Measurements from ENCODE around the gene DNM3.

Gene DNM3

DNA sequence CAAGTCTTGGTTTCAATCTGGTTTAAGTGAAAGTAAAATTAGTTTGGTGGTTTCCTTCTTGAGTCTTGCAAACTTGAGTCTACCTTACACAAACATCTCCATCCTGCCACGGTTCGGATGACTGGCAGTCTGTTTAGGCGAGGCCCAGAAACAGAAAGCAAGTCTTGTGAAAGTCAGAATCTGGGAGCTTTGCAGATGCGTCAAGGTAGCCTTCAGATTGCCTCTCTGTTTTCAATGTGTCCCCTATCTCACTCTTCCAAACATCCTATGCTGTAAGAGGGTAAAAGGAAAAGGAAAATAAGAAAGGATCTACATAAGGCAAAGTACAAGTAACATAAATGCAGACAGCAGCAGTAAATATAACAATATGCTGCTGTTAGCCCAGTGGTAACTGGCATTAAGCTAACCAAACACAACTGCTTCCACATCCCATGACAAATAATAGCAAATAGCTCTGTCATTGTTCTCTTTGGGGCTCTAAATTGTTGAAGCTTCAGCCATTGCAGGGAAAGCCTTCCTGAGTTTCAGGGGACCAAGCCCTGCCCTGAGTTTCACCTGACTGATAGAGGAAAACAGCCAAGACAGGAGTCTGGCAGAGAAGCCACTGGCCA lies 552.9 kb downstream of the DNM3 start:
- peak; percentile 26 to 58 for DNase-seq (ENCODE audit: low read depth in 2 of 2)

DNA sequence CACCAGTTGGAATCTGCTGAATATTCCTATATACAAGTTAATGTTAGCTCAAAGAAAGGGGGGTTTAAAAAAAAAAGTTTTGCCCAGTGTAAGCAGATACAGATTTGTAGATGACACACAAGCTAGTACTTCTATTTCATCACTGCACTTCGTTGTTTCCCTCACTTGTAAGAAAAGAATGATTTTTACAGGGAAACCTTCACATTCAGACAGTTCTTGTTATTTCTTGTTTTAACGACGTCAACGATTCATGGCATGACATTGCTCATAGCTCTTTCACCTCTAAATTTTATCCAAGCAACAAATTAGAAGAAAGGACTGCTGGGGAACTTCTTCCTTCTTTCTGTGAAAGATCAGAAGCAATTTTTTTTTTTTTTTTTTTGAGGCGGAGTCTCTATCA lies 553.5 kb downstream of the DNM3 start:
- no peak for DNase-seq (ENCODE audit: low read depth in 2 of 2)

DNA sequence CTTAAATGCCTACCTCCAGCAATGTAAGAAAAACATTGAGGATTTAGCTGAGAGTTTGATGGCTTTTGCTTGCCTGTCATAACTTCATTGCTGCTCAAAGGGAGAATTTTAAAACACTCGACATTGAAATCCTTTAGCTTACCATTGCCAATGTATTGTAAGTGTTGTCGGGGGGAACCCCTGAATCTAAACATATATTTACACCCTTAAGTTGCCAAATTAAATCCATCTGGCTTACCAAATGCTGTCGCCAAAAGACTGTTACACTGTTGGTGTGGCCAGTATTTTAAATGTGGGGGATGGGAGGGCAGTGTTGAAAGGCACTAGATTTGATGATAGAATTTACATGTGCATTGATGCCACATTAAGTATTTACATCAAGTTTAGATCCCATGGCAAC lies 554.3 kb downstream of the DNM3 start:
- DNase-seq (ENCODE audit: low read depth in 2 of 2): no peak

- no peak for DNase-seq (ENCODE audit: low read depth in 2 of 2)
Observed at GRCh38 chr1:172397221-172397620, 555.9 kb downstream of the DNM3 start.

GRCh38 chr1:172397633-172398032 lies 556.3 kb downstream of the DNM3 start:
- DNase-seq (ENCODE audit: low read depth in 2 of 2): no peak

- DNase-seq (ENCODE audit: low read depth in 2 of 2): no peak
Observed at GRCh38 chr1:172398193-172398592, 556.9 kb downstream of the DNM3 start.

GRCh38 chr1:172398970-172399755 lies 557.9 kb downstream of the DNM3 start:
- DNase-seq (ENCODE audit: low read depth in 2 of 2): no peak

DNA sequence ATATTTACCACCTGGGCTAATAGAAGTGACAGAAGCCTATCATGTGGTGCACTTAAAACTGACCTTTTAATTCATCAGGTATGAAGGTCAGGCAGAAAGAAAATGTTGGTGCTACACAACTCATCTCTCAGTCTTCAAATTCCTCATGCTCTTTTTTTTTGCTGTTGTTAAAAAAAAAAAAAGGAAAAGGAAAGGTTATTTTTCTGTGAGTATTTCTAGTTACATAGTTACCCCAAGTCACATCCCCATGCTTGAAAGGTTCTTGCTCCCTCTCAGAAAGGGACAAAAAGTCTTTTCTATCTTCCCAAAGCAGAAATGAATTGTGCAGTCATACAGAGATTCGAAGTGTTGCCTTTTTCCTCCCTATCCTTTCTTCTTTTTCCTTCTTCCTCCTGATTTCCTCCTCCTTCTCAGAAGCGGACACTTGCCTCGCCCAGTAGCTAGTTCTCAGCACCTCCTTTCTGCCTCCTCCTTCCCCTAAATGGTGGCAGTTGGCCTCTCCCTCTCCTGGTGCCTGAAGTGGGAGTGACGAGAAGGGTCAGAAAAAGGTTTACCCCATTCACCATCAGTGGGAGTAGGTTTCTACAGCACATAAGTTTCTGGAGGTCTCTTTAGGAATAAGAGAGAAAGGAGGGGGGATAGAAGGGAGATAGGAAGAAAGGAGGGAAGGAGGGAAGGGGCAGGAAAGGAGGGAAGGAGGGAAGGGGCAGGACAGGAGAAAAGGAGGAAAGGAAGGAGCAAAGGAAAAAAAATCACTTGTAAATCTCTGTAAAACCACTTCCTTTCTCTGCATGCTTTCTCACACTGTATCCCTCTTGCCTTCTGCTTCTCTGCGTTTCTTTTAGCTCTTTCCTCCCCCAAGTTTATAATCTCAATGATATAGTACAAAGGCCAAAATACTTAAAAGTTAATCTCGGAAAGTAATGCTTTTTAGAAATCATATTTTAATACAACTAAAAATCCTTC lies 558.7 kb downstream of the DNM3 start:
- no peak for DNase-seq (ENCODE audit: low read depth in 2 of 2)

DNA sequence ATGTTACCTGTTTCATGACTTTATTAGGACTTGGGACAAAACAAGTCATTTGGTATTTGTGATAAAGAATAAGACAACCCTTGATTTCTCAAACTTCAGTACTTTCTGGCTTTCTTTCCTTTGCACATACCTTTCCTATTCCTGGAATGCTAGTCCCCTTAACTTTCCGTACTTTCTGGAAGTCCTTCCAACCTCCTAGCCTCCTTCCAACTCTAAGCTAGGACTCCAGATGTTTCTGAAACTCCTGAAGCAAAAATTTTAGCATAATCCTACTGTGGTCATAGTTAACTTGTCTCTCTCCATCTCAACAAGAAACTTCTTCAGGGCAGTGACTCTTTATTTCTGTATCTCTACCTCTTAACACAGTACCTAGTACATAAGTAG lies 559.4 kb downstream of the DNM3 start:
- DNase-seq (ENCODE audit: low read depth in 2 of 2): no peak

- no peak for DNase-seq (ENCODE audit: low read depth in 2 of 2)
Observed at GRCh38 chr1:172401477-172401876, 560.2 kb downstream of the DNM3 start.

- no peak for DNase-seq (ENCODE audit: low read depth in 2 of 2)
Observed at GRCh38 chr1:172401892-172402291, 560.6 kb downstream of the DNM3 start.

DNA sequence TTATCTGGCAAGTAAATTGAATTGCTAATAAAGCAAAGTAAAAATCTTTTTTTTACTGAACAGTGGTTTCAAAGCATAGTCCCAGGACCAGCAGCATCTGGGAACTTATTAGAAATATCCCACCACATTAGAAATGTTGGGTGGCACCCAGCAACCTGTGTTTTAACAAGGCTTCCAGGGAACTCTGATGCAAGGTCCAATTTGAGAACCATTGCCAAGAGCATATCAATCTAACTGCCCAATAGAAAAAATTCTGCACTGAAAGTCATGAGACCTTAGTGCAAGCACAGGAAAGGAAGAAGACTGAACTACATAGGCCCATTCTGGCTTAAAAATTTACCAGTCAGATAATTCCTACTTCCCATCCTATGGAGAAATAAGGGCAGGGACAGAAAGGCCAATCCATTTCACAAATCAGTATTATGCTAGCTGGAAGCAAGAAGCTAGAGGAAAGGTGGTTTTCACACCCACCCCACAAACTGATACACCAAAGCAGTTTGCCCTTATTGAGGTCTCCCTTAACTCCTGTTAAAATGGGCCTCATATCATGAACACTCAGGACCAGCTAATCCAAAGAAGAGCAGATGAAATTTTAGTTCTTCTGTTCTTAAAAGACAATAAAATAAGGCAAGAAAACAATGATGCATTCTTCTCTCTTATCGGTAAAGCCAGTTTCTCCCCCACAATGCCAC lies 561.7 kb downstream of the DNM3 start:
- DNase-seq (ENCODE audit: low read depth in 2 of 2): no peak

GRCh38 chr1:172404121-172404520 lies 562.8 kb downstream of the DNM3 start:
- DNase-seq (ENCODE audit: low read depth in 2 of 2): no peak

DNA sequence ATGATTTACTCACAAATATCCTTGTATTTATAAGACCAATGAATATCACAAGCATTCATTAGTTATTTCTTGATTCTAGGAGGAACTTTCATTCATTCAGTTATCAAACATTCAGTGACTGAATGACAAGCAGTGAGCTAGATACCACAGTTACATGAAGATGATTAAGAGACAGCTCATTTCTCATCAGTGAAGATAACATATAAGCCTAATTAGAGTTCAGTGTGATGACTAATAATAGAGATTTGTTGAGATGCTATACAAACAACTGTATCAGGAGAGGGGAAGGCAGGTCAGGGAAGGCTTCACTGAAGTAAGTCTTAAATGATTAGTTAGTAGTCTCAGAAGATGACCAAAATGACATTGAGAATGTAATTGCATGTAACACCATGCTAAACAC lies 564.6 kb downstream of the DNM3 start:
- DNase-seq (ENCODE audit: low read depth in 2 of 2): no peak

- DNase-seq (ENCODE audit: low read depth in 2 of 2): no peak
Observed at GRCh38 chr1:172406968-172407367, 565.7 kb downstream of the DNM3 start.

- no peak for DNase-seq (ENCODE audit: low read depth in 2 of 2)
Observed at GRCh38 chr1:172408958-172409357, 567.7 kb downstream of the DNM3 start.

- DNase-seq (ENCODE audit: low read depth in 2 of 2): no peak
Observed at GRCh38 chr1:172410027-172410426, 568.7 kb downstream of the DNM3 start.

DNA sequence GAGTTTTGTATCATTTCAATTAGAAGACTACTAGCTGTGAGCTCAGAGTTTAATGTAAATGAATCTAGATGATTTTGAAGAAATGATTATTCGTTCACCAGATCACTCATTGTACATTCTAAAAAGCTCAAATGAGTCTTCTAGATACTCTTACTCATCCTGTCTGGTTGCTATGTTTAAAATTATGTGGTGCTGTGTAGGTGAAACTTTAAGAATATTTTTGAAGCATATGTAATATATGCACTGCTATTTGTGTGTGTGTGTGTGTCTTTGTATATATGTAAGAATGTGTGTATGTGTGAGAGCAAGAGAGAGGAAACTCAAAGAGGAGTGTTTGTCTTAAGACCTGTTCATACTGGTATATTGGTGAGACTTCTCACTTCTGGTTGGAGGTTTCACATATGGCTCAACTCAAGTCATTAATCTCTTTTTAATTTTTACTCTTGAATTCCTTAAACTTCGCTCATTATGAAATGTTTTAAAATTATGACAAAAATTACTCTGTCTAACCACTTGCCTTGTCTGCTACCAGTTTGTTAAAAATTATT lies 570.6 kb downstream of the DNM3 start:
- DNase-seq (ENCODE audit: low read depth in 2 of 2): no peak

DNA sequence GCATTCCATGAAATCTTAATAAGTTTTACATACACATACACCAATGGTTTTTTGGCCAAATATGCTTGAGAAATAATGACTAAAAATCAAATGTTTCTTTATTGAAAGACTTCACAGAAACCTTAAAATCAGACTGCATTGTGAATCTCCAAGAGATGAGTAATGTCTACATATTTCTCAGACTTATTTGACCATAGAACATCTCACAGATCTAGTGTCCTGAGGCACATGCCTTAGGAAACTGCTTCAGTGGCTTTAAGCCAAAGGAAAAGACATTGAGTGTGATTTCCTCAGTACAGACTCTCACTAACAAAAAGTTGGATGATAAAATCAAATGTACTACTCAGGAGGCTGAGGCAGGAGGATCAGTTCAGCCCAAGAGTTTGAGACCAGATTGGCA lies 573.0 kb downstream of the DNM3 start:
- no peak for DNase-seq (ENCODE audit: low read depth in 2 of 2)

DNA sequence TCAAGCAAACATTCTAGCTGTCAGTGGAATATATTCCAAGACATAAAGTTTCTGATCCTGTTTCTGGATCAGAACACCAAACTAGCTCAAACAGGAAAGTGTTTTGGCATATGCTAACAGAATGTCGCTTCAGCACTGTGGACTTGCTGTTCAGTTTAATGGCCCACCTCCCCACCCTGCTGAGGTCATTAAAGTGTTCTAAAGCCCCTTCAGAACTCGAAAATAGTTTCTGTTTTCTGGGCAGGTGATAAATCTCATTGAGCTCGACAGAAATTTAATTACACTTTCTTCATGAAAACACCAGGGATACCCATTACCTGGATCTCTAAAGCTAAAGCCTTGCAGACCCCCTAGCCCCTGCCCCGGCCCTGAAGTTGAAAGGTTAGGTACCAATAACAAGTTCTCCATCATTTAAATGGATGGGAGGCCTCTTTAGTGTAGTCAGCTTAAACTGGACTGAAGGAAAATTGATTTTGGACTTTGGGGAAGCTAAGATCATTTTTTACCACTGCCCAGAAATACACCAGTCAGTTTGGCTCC lies 575.3 kb downstream of the DNM3 start:
- no peak for DNase-seq (ENCODE audit: low read depth in 2 of 2)

DNA sequence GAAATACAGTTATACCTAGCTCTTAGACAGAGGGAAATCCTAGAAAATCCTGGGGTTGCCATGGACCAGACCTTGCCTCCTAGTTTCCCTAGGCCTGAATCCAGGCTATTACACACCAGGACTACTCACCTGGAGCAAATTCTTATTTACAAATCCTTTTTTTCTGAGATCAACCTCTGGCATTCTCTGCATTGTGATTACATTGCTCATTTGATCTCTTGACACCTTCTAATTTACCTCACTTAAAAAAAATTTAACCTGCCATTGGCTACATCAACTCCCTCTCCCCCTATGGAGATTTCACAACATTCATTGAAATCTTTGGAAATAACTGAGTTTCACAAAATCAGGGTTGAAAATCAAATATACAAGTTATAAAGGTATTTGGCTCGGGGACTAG lies 576.3 kb downstream of the DNM3 start:
- DNase-seq (ENCODE audit: low read depth in 2 of 2): no peak

Data from stimulated activated CD8-positive, alpha-beta memory T cell treated with anti-CD3 and anti-CD28 coated beads, Interleukin-15, amount 100 ng/mL, for 4 hours (primary cell).